KMS-11 (cell line): Measurements from ENCODE around the gene BLCAP.
"Not testable (repeated sequence)": the region's sequence is repeated elsewhere in the genome, so short reads cannot be mapped to it uniquely, and the experiment has no call there.

Experiments used
- H2AFZ ChIP-seq: fragments of 200-600 bp; sonication (generic); 2 replicates; pipeline ENCODE4 v1.6.1; 2016; ENCODE audit warnings: antibody characterized with exemption, mixed run types, low read depth
- H3K27ac ChIP-seq: fragments of 200-600 bp; sonication (generic); 2 replicates; pipeline ENCODE4 v1.6.1; 2016; ENCODE audit warnings: mild to moderate bottlenecking, mixed run types
- H3K27me3 ChIP-seq: fragments of 200-600 bp; sonication (generic); 2 replicates; pipeline ENCODE4 v1.6.1; 2017; ENCODE audit warnings: mild to moderate bottlenecking, low read depth, mixed run types, moderate library complexity; ENCODE audit not compliant: insufficient read depth
- H3K36me3 ChIP-seq: fragments of 200-600 bp; sonication (generic); 2 replicates; pipeline ENCODE4 v1.6.1; 2017; ENCODE audit warnings: mild to moderate bottlenecking, mixed run types; ENCODE audit not compliant: insufficient read depth
- H3K4me1 ChIP-seq: fragments of 200-600 bp; sonication (generic); 2 replicates; pipeline ENCODE4 v1.6.1; 2016; ENCODE audit warnings: mild to moderate bottlenecking, low read depth, mixed run types; ENCODE audit not compliant: poor library complexity, severe bottlenecking
- H3K4me2 ChIP-seq: fragments of 200-600 bp; sonication (generic); 2 replicates; pipeline ENCODE4 v1.7.0; 2016; ENCODE audit warnings: mild to moderate bottlenecking, mixed run types
- H3K4me3 ChIP-seq: fragments of 200-600 bp; sonication (generic); IDR thresholded peaks from 2 replicates; pipeline ENCODE4 v1.6.1; 2017; ENCODE audit warnings: low read depth, low read length, mixed read lengths; ENCODE audit not compliant: insufficient read depth
- H3K79me2 ChIP-seq: fragments of 200-600 bp; sonication (generic); 2 replicates; pipeline ENCODE4 v1.6.1; 2016; ENCODE audit warnings: low read depth, mixed run types; ENCODE audit not compliant: insufficient read depth
- H3K9ac ChIP-seq: fragments of 200-600 bp; sonication (generic); 2 replicates; pipeline ENCODE4 v1.6.1; 2016; ENCODE audit warnings: mild to moderate bottlenecking, mixed run types
- H4K20me1 ChIP-seq: fragments of 200-600 bp; sonication (generic); 2 replicates; pipeline ENCODE4 v1.6.1; 2016; ENCODE audit warnings: mild to moderate bottlenecking, mixed run types; ENCODE audit not compliant: insufficient read depth
- CTCF ChIP-seq: fragments of 200-600 bp; sonication (generic); conservative IDR thresholded peaks from 2 replicates; pipeline ENCODE4 v1.6.1; 2017; ENCODE audit warnings: low read depth, mild to moderate bottlenecking, antibody characterized with exemption, low read length, moderate library complexity, mixed read lengths

Gene BLCAP

GRCh38 chr20:37544386-37544785 lies 16.7 kb upstream of the BLCAP start:
- no peaks in the 10 kb centered on the region for H3K27me3 ChIP-seq
- H3K79me2 ChIP-seq, result no peaks in the 10 kb centered on the region
- H3K4me3 ChIP-seq, result no peak overlapping the region
- TF ChIP-seq CTCF, result no peak
- H4K20me1 ChIP-seq, result no peaks in the 10 kb centered on the region
- H3K36me3 ChIP-seq, result no peaks in the 10 kb centered on the region
- no peak overlapping the region for H3K9ac ChIP-seq
- no peaks in the 10 kb centered on the region for H3K4me1 ChIP-seq
- H3K4me2 ChIP-seq, result no peak overlapping the region
- no peak overlapping the region for H2AFZ ChIP-seq
- H3K27ac ChIP-seq, result no peak overlapping the region

GRCh38 chr20:37543828-37544227 lies 16.2 kb upstream of the BLCAP start:
- no peak overlapping the region for H2AFZ ChIP-seq
- no peak overlapping the region for H3K4me2 ChIP-seq
- no peaks in the 10 kb centered on the region for H3K79me2 ChIP-seq
- H3K36me3 ChIP-seq, result no peaks in the 10 kb centered on the region
- H3K4me3 ChIP-seq, result no peak overlapping the region
- no peak overlapping the region for H3K27ac ChIP-seq
- H3K27me3 ChIP-seq, result no peaks in the 10 kb centered on the region
- H3K9ac ChIP-seq, result no peak overlapping the region
- H3K4me1 ChIP-seq, result no peaks in the 10 kb centered on the region
- TF ChIP-seq CTCF, result no peak
- H4K20me1 ChIP-seq, result no peaks in the 10 kb centered on the region

DNA sequence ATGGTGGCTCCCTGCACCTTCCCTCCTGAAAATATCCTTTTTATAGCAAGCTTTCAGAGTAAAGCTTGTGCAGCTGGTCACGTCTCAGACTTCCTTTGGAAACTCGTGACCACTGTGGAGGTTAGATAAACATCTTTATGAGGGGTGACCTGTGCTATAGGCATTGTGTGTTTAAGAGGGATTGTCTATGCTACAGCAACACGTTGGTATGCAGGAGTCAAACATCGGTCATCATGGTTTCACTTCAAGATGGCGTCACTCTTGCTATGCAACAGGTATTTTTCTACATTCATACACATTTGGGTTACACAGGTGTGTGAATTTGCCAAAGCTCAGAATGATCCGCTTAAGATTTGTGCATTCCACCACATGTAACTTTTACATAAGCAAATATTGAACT lies 14.6 kb upstream of the BLCAP start:
- no peak overlapping the region for H3K4me3 ChIP-seq
- no peaks in the 10 kb centered on the region for H3K27me3 ChIP-seq
- H3K9ac ChIP-seq, result no peak overlapping the region
- no peaks in the 10 kb centered on the region for H3K79me2 ChIP-seq
- no peaks in the 10 kb centered on the region for H3K36me3 ChIP-seq
- H3K4me2 ChIP-seq, result no peak overlapping the region
- no peak overlapping the region for H3K27ac ChIP-seq
- H2AFZ ChIP-seq, result no peak overlapping the region
- no peaks in the 10 kb centered on the region for H4K20me1 ChIP-seq
- TF ChIP-seq CTCF, result no peak
- no peaks in the 10 kb centered on the region for H3K4me1 ChIP-seq

- no peak overlapping the region for H2AFZ ChIP-seq
- H3K79me2 ChIP-seq, result no peaks in the 10 kb centered on the region
- no peak overlapping the region for H3K4me2 ChIP-seq
- no peaks in the 10 kb centered on the region for H4K20me1 ChIP-seq
- H3K27ac ChIP-seq, result no peak overlapping the region
- no peaks in the 10 kb centered on the region for H3K36me3 ChIP-seq
- no peaks in the 10 kb centered on the region for H3K27me3 ChIP-seq
- H3K4me3 ChIP-seq, result no peak overlapping the region
- no peak overlapping the region for H3K9ac ChIP-seq
- TF ChIP-seq CTCF, result no peak
- H3K4me1 ChIP-seq, result no peaks in the 10 kb centered on the region
Measured at GRCh38 chr20:37541326-37541725, 13.7 kb upstream of the BLCAP start.

GRCh38 chr20:37540838-37541237 lies 13.2 kb upstream of the BLCAP start:
- H3K27ac ChIP-seq, H3K9ac ChIP-seq, H2AFZ ChIP-seq, H3K4me3 ChIP-seq, H3K36me3 ChIP-seq, H4K20me1 ChIP-seq, H3K27me3 ChIP-seq, H3K4me2 ChIP-seq, H3K79me2 ChIP-seq, H3K4me1 ChIP-seq: not testable (repeated sequence)
